Neural cell (in vitro differentiated cells): ENCODE data around the gene OR2G2.

Experiments
- EP300 ChIP-seq: fragments of 450-650 bp; conservative IDR thresholded peaks from 2 replicates; pipeline ENCODE4 v1.6.1; 2014; ENCODE audit warnings: antibody characterized with exemption, mild to moderate bottlenecking, moderate library complexity; ENCODE audit not compliant: poor library complexity, severe bottlenecking
- EZH2 ChIP-seq: fragments of 200-600, 300-800 bp; shearing (Covaris generic), sonication (generic); IDR thresholded peaks from 2 replicates; pipeline ENCODE4 v1.6.1; 2014; ENCODE audit warnings: antibody characterized with exemption, low read length, borderline replicate concordance, mild to moderate bottlenecking; ENCODE audit not compliant: insufficient read depth, poor library complexity, severe bottlenecking
- POLR2AphosphoS5 ChIP-seq: IDR thresholded peaks from 2 replicates; pipeline ENCODE4 v1.6.1; 2012
- TAF1 ChIP-seq: IDR thresholded peaks from 2 replicates; pipeline ENCODE4 v1.6.1; 2012; ENCODE audit warnings: low read depth
- TF ChIP-seq, protein P1 (sequence below): fragments of 450-650 bp; IDR thresholded peaks from 2 replicates; pipeline ENCODE4 v1.5.1; 2014; ENCODE audit warnings: antibody characterized with exemption, mild to moderate bottlenecking, moderate library complexity; ENCODE audit not compliant: poor library complexity, severe bottlenecking
- TF ChIP-seq, protein P2 (sequence below): IDR thresholded peaks from 2 replicates; pipeline ENCODE4 v1.6.1; 2012; ENCODE audit warnings: borderline replicate concordance

DNA sequence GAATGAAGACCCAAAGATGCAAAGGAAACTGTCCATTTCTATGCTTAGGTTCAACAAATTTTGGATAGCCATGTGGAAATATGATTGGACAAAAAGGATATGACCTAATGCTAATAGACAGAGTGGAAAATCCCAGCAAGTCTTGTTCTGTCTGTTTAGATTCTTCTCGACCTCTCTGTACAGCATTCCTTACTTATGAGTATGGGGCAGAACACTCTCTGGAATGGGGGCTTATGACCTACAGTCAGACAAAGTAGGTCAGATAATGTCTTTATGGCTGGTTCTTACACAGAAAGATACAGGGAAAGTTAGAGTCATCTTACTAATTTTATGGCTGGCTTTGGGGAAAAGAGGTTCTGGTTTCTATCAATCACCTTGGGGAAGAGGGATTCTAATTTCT lies 36.4 kb upstream of the OR2G2 start:
- TF ChIP-seq, protein P1, sequence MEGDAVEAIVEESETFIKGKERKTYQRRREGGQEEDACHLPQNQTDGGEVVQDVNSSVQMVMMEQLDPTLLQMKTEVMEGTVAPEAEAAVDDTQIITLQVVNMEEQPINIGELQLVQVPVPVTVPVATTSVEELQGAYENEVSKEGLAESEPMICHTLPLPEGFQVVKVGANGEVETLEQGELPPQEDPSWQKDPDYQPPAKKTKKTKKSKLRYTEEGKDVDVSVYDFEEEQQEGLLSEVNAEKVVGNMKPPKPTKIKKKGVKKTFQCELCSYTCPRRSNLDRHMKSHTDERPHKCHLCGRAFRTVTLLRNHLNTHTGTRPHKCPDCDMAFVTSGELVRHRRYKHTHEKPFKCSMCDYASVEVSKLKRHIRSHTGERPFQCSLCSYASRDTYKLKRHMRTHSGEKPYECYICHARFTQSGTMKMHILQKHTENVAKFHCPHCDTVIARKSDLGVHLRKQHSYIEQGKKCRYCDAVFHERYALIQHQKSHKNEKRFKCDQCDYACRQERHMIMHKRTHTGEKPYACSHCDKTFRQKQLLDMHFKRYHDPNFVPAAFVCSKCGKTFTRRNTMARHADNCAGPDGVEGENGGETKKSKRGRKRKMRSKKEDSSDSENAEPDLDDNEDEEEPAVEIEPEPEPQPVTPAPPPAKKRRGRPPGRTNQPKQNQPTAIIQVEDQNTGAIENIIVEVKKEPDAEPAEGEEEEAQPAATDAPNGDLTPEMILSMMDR: no peak
- TF ChIP-seq POLR2AphosphoS5: no peak
- TF ChIP-seq, protein P2, sequence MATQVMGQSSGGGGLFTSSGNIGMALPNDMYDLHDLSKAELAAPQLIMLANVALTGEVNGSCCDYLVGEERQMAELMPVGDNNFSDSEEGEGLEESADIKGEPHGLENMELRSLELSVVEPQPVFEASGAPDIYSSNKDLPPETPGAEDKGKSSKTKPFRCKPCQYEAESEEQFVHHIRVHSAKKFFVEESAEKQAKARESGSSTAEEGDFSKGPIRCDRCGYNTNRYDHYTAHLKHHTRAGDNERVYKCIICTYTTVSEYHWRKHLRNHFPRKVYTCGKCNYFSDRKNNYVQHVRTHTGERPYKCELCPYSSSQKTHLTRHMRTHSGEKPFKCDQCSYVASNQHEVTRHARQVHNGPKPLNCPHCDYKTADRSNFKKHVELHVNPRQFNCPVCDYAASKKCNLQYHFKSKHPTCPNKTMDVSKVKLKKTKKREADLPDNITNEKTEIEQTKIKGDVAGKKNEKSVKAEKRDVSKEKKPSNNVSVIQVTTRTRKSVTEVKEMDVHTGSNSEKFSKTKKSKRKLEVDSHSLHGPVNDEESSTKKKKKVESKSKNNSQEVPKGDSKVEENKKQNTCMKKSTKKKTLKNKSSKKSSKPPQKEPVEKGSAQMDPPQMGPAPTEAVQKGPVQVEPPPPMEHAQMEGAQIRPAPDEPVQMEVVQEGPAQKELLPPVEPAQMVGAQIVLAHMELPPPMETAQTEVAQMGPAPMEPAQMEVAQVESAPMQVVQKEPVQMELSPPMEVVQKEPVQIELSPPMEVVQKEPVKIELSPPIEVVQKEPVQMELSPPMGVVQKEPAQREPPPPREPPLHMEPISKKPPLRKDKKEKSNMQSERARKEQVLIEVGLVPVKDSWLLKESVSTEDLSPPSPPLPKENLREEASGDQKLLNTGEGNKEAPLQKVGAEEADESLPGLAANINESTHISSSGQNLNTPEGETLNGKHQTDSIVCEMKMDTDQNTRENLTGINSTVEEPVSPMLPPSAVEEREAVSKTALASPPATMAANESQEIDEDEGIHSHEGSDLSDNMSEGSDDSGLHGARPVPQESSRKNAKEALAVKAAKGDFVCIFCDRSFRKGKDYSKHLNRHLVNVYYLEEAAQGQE: no peak
- TF ChIP-seq EZH2: no peak
- TF ChIP-seq TAF1: no peak
- no peak for TF ChIP-seq EP300
